Measurements from ENCODE around the gene LLCFC1.

Gene LLCFC1

DNA sequence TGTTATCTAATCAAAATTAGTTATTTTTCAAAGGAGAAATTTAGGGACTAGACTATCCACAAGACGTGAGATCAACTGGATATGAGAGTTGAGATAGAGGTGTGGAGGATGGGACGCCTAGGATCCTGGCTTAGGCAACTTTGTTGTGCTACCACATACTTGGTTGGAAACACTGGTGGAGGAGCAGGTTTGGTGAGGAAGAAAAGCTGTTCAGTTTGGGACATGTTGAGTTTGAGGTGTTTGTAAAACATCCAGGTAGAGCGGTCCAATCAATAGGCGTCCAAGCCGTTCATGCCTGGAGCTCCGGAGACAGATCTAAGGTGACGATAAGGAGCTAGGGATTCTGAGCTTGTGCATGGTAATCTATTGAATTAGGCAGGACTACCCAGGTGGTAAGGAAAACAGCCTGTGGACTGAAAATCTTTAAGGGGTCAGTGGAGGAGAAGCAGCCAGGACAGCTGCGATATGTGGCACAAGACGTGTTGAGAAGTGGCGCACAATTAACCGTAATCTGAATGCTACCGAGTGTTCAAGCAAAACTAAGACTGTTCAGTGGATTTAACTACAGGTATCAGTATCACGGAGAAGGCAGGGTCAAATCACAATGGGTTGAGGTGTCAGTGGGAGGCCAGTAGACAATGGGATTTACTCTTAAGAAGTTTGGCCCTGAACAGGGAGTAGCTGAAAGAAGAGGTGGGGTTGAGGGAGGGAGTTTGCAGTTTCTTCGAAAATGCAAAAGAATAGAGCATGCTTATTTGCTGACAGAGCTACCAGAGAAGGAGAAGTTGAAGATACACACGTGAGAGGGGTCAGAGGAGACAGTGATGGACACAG lies 37.6 kb upstream of the LLCFC1 start:
- no peak overlapping the region for H3K4me2 ChIP-seq (ENCODE audit: low read length)
- H3K36me3 ChIP-seq (ENCODE audit: control insufficient read depth, low read length): no peaks in the 10 kb centered on the region
- no peaks in the 10 kb centered on the region for H3K4me1 ChIP-seq (ENCODE audit: control insufficient read depth, low read length)
- no peak overlapping the region for H3K4me3 ChIP-seq (ENCODE audit: low read length)
- no peaks in the 10 kb centered on the region for H3K9me2 ChIP-seq (replicated peaks; ENCODE audit: control insufficient read depth, low read length)
- H3K27ac ChIP-seq (ENCODE audit: low read depth, low read length): no peak overlapping the region
- peaks cover 27% of the 10 kb centered on the region for H3K27me3 ChIP-seq (ENCODE audit: control insufficient read depth, low read length)
- no peaks in the 10 kb centered on the region for H3F3A ChIP-seq (ENCODE audit: control insufficient read depth, insufficient read depth)
- no peaks in the 10 kb centered on the region for H3K79me2 ChIP-seq (ENCODE audit: control insufficient read depth, low read length)
- H4K20me1 ChIP-seq (ENCODE audit: control insufficient read depth, insufficient read depth, low read depth, low read length): no peaks in the 10 kb centered on the region
- TF ChIP-seq CTCF (IDR thresholded peaks at IDR 0.05; ENCODE audit: low read depth, low read length, poor library complexity, severe bottlenecking): no peak
- TF ChIP-seq EZH2phosphoT487 (IDR thresholded peaks at IDR 0.05; ENCODE audit: borderline replicate concordance, low read length): no peak
- H3K9me3 ChIP-seq (ENCODE audit: control insufficient read depth, insufficient read depth, low read length): peaks cover 5% of the 10 kb centered on the region

GRCh38 chr7:142904128-142904527 lies 35.2 kb upstream of the LLCFC1 start:
- H3K9me2 ChIP-seq (replicated peaks; ENCODE audit: control insufficient read depth, low read length): no peaks in the 10 kb centered on the region
- no peaks in the 10 kb centered on the region for H3K79me2 ChIP-seq (ENCODE audit: control insufficient read depth, low read length)
- TF ChIP-seq EZH2phosphoT487 (IDR thresholded peaks at IDR 0.05; ENCODE audit: borderline replicate concordance, low read length) (no peak), CTCF (IDR thresholded peaks at IDR 0.05; ENCODE audit: low read depth, low read length, poor library complexity, severe bottlenecking) (no peak)
- H3F3A ChIP-seq (ENCODE audit: control insufficient read depth, insufficient read depth): no peaks in the 10 kb centered on the region
- H3K4me3 ChIP-seq (ENCODE audit: low read length): no peak overlapping the region
- peaks cover 16% of the 10 kb centered on the region for H3K27me3 ChIP-seq (ENCODE audit: control insufficient read depth, low read length)
- H3K4me1 ChIP-seq (ENCODE audit: control insufficient read depth, low read length): no peaks in the 10 kb centered on the region
- peaks cover 5% of the 10 kb centered on the region for H3K9me3 ChIP-seq (ENCODE audit: control insufficient read depth, insufficient read depth, low read length)
- H3K4me2 ChIP-seq (ENCODE audit: low read length): no peak overlapping the region
- no peaks in the 10 kb centered on the region for H3K36me3 ChIP-seq (ENCODE audit: control insufficient read depth, low read length)
- H3K27ac ChIP-seq (ENCODE audit: low read depth, low read length): no peak overlapping the region
- no peaks in the 10 kb centered on the region for H4K20me1 ChIP-seq (ENCODE audit: control insufficient read depth, insufficient read depth, low read depth, low read length)

DNA sequence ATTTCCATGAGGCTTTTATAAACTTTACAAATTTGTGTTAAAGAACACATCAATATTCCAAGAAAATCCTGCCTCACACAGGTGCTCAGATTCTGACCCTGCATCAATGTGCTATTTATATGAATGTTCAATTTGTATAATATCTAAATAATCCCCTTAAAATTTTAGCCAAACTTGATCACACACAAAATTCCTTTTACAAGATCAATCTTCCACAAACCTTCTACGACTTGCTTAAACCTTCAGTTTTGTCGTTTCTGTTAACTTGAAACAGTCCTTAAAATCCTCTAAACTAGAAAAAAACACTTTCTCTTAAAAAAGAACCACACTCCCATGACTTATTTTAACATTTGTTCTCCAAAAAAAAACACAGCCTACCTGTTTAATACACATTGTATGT lies 33.5 kb upstream of the LLCFC1 start:
- Histone ChIP-seq H3K27ac (ENCODE audit: low read depth, low read length) (no peak overlapping the region), H3F3A (ENCODE audit: control insufficient read depth, insufficient read depth) (no peaks in the 10 kb centered on the region), H3K4me2 (ENCODE audit: low read length) (no peak overlapping the region), H3K4me1 (ENCODE audit: control insufficient read depth, low read length) (no peaks in the 10 kb centered on the region), H3K9me2 (replicated peaks; ENCODE audit: control insufficient read depth, low read length) (no peaks in the 10 kb centered on the region), H3K79me2 (ENCODE audit: control insufficient read depth, low read length) (no peaks in the 10 kb centered on the region), H4K20me1 (ENCODE audit: control insufficient read depth, insufficient read depth, low read depth, low read length) (no peaks in the 10 kb centered on the region), H3K36me3 (ENCODE audit: control insufficient read depth, low read length) (no peaks in the 10 kb centered on the region), H3K27me3 (ENCODE audit: control insufficient read depth, low read length) (peaks cover 19% of the 10 kb centered on the region), H3K9me3 (ENCODE audit: control insufficient read depth, insufficient read depth, low read length) (peaks cover 5% of the 10 kb centered on the region), H3K4me3 (ENCODE audit: low read length) (no peak overlapping the region)
- no peak for TF ChIP-seq EZH2phosphoT487 (IDR thresholded peaks at IDR 0.05; ENCODE audit: borderline replicate concordance, low read length)

- Histone ChIP-seq H3K9me2 (replicated peaks; ENCODE audit: control insufficient read depth, low read length) (no peaks in the 10 kb centered on the region), H3K4me2 (ENCODE audit: low read length) (no peak overlapping the region), H3K79me2 (ENCODE audit: control insufficient read depth, low read length) (no peaks in the 10 kb centered on the region), H3K9me3 (ENCODE audit: control insufficient read depth, insufficient read depth, low read length) (peaks cover 5% of the 10 kb centered on the region), H3K4me3 (ENCODE audit: low read length) (no peak overlapping the region), H3K36me3 (ENCODE audit: control insufficient read depth, low read length) (no peaks in the 10 kb centered on the region), H3F3A (ENCODE audit: control insufficient read depth, insufficient read depth) (no peaks in the 10 kb centered on the region), H4K20me1 (ENCODE audit: control insufficient read depth, insufficient read depth, low read depth, low read length) (no peaks in the 10 kb centered on the region), H3K27me3 (ENCODE audit: control insufficient read depth, low read length) (peaks cover 26% of the 10 kb centered on the region), H3K4me1 (ENCODE audit: control insufficient read depth, low read length) (no peaks in the 10 kb centered on the region), H3K27ac (ENCODE audit: low read depth, low read length) (no peak overlapping the region)
- TF ChIP-seq CTCF (IDR thresholded peaks at IDR 0.05; ENCODE audit: low read depth, low read length, poor library complexity, severe bottlenecking): no peak
- TF ChIP-seq EZH2phosphoT487 (IDR thresholded peaks at IDR 0.05; ENCODE audit: borderline replicate concordance, low read length): no peak
These were observed 32.6 kb upstream of the LLCFC1 start for GRCh38 chr7:142906643-142907042.
